HG02610 (cell line): Measurements from ENCODE around the gene CIZ1.
A peak's percentile ranks its signal among the peaks of the same experiment; 100 is the strongest.
"Not testable (repeated sequence)": the region's sequence is repeated elsewhere in the genome, so short reads cannot be mapped to it uniquely, and the experiment has no call there.

Source experiments
- ATAC-seq: cut with Tn5 transposase; IDR thresholded peaks from one replicate; pipeline ENCODE4 v1.9.1; 2021; ENCODE audit warnings: mild to moderate bottlenecking, moderate library complexity; ENCODE audit not compliant: unreplicated experiment

CIZ1 gene

GRCh38 chr9:128190516-128191405 is 611 bp downstream of the CIZ1 start:
- ATAC-seq: peak; percentile 18

GRCh38 chr9:128190013-128190412 is 1.4 kb downstream of the CIZ1 start:
- no peak for ATAC-seq

DNA sequence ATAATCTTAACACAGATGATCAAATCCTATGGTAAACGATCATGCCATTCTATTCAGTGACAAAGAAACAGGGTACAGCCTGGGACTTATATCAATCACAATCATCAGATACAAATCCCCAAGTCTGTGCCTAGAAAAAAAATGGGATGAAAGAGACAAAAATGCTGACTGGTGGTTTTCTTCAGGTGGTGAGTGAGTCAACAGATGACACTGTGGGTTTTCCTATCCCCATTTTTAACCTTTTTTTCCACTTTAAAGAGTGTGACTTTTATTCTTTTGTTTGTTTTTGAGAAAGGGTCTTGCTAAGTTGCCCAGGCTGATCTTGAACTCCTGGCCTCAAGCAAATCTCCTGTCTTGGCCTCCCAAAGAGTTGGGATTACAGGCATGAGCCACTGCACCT is 3.2 kb downstream of the CIZ1 start:
- no peak for ATAC-seq

DNA sequence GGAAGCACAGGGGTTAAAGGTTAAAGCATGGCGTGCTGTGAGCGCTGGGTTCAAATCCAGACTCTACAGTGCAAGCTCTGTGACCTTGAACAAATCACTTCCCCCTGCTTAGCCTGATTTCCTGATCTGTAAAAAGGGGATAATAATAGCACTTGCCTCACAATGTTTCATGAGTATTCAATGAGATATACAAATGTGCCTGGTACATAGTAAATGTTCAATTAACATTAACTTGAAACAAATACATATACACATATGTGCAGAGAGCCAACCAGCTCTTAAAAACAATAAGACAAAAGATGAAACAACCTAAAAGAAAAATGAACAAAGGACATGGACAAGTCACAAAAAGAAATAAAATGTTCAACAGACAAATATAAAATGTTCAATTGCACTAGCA is 4.0 kb downstream of the CIZ1 start:
- ATAC-seq: no peak

DNA sequence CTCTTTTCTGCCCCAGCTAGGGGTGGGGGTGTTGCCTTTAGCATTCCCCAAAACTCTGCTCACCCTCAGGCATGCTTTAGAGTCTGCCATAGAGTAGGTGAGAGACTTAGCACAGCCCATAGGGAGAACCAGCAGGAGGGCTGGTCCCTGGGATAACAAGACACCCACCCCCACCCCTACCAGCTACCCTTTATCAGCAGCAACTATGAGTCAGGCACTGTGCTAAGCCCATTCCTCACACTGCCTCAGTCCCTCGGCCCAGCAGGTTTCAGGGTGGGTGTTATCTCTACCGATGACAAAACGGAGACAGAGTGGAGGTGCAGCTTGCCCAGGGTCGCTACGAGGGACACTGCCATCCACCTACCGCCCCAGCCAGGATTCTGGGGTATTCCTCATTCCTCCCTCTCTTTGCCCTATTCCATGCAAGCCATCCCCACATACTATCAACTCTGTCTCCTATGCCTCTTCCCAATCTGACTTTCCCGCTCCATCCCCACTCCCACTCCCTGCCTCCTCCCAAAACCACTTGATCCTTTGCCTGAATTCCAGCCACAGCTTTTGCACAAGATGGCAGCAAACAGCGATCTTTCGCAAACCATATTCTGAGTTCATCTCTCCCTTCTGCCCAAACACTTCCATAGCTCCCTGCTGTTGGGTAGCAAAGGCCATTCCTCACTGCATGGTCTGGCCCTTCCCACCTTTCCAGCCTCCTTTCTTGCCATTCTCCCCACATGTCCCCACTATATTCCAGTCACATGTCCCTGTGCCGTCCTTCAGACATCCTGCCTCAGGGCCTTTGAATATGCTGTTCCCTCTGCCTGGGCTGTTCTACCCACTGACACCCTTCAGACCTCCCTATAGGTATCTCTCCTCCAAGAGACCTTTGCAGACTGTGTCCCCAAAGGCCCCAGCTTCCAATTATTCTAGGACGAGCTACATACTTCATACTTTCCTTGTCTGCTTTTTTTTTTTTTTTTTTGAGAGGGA is 5.1 kb downstream of the CIZ1 start:
- ATAC-seq: no peak

DNA sequence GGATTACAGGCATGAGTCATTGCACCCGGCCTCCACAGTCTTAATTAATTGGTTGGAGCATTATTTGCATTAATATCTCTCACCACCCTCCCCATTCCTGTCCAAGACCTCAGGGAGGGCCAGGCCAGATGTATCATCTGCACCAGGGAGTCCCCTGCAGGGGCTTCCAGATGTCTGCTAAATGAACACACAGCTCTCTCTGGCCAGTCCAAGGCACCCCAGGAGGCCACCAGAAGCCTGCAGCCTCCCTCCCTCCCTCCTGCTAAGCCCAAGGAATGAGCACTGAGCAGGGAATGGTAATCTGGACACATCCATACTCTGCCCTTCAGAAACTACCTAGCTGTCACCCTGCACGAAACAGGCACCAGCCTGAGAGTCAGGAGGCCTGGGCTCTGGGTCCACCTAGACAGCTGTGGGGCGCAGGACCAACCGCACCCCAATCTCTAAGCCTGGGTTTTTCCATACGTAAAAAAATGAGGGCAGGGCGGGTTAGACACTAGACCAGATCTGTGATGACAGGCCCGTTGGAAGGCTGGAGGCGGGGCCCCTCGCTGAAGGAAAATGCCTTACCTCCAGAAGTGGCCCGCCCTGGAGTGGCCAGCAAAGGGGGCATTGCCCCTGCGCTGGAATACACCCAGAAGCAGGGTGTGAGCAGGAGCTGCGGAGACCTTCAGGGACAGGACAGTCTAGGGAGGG is 8.3 kb downstream of the CIZ1 start:
- ATAC-seq: no peak

- ATAC-seq: not testable (repeated sequence)
Observed at GRCh38 chr9:128181480-128181879, 9.9 kb downstream of the CIZ1 start.

DNA sequence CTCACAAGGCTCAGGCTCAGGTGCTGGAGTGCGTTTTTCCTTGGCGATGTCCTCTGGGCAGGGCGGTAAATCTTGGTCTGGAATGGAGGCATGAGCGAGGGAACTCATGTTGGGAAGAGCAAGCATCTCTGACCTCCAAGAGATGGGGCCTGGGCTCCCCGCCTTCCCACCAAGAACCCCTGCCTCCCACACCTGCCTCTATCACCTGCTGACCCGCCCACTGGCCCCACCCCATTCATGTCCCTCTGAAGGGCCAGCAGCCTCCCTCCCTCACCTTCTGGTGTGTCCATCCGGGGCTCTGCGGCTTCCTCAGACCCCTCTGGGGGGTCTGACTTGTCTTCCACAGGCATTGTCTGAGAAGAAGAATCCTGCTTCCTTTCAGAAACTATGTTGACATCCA is 10.9 kb downstream of the CIZ1 start:
- ATAC-seq: no peak

- no peak for ATAC-seq
Observed at GRCh38 chr9:128180001-128180400, 11.4 kb downstream of the CIZ1 start.

DNA sequence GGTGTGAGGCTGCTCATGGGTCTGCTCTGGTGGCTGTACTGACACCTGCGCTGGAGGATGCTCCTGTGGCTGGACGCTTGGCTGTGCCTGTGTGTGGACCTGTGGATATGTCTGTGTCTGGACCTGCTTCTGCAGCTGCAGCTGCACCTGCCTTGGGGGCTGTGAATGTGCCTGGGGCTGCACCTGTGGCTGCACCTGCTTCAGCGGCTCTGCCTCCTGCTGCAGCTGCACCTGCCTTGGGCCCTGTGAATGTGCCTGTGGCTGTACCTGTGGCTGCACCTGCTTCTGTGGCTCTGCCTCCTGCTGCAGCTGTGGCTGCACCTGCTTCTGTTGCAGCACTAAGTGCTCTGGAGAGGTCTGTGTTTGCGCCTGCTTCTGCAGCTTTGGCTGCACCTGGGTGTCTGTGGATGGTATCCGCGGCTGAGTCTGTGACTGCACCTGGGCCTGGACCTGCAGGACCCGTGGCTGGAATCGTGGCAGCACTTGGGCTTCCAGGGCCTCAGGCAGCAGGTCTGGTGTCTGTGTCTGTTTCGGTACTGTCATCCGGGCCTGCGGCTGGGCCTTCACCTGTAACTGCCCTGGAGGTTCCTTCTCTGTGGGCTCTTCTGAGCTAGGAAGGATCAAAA is 12.5 kb downstream of the CIZ1 start:
- ATAC-seq: no peak

DNA sequence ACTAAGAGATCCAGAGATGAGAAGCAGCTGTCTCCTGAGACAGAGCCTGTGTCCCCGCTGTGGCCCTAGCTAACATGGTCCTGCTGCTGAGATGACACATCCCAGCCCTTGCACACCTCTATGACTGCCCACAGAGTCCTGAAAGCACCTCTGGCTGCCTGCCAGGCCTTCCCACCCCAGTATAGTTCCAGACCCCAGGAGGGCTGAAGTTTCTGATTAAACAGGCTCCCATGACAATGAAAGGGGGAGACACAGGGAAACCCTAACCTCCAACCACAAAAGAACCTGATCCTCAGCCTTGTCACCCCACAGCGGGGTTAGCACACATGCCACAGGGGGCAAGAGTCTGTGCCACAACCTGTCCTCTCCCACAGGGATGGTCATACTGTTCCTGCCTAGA is 15.6 kb downstream of the CIZ1 start:
- no peak for ATAC-seq

DNA sequence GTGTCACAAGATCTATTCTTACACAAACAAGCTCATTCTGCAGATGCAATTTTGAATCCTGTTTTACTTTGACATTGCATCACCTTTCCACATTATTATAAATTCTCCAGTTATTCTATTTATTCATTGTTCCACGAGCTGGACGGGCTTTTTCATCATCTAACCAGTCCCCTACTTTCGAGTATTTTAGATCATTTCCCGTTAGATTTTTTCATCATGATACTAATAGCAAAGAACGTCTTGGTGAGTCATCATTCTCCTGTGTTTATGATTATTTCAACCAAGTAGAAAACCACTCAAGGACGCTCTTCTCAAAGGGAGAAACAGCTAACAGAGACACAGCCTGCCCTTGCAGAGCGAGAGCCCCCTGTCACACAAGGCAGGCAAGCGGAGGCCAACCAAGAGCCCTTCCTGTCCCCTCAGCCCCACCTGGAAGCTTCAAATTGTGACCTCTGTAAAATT is 16.2 kb downstream of the CIZ1 start:
- ATAC-seq: no peak

DNA sequence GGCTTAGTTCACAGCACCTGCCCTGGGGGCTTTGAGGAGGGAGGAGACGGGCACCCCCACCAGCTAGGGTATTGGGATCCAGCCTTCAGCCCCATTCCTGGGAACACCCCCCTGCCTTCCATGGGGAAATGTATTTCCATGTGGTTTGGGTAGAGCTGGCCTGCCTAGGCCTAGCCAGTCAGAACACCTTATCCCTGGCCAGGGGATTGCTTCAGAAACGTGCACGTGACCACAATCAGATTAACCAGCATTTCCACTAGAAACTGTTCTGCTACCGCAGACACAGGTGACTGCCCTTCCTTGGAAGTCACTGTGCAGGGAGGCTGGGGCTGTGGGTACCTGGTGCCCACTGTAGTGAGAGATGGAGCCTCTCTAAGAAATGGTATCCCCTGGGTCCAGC is 17.3 kb downstream of the CIZ1 start:
- ATAC-seq: no peak

DNA sequence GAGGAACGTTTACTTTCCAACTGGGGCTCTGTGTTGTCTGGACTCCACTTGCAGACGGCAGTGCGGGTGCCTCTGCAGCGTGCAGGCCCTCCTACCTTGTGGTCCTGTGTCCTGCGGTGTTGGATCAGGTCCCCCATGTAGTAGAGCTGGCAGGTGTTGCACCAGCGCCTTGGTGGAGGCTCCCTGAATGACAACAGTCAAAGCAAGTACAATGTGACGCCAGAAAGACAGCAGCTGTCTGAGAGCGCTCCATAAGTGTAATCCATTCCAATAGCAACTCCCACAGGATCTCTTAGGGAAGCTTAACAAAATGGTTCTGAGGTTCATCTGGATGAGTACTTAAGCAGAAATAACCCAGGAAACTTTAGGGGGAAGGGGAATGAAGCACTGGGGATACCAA is 21.4 kb downstream of the CIZ1 start:
- no peak for ATAC-seq

DNA sequence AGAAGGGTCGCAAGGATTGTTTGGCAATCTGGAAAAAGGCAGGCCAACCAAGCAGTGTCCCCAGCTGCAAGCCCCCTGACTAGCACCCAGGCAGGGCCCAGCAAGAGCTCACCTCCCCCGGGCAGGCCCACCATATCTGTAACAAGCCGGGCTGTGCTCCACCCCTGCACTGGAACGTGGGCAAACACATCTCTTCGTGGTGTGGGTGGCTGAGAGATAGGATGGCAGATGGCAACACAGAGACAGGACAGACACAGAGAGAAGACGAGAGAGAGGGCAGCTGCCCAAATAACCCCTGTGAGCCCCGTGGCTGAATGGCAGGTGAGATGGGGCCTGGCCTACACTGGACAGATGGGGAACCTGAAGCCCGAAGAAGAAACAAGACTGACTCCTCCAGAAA is 21.9 kb downstream of the CIZ1 start:
- no peak for ATAC-seq

- no peak for ATAC-seq
Observed at GRCh38 chr9:128168731-128169308, 22.6 kb downstream of the CIZ1 start.

DNA sequence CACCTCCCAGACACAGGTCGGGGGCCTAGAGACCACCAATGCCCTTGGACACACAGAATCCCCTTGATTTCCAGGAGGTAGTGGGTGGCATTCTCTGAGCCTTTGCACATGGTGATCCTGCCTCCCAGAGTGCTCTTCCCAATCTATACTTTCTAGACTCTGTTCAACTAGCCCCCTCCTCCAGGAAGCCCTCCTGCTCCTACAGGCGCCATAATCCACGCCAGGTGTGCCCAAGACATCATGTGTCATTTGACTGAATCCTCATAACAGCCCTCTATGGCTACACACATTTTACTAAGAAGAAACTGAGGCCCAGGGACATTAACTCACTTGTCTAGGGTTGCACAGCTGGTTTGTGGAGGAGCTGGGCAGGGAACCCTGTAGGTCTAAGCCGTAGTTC is 24.2 kb downstream of the CIZ1 start:
- no peak for ATAC-seq

DNA sequence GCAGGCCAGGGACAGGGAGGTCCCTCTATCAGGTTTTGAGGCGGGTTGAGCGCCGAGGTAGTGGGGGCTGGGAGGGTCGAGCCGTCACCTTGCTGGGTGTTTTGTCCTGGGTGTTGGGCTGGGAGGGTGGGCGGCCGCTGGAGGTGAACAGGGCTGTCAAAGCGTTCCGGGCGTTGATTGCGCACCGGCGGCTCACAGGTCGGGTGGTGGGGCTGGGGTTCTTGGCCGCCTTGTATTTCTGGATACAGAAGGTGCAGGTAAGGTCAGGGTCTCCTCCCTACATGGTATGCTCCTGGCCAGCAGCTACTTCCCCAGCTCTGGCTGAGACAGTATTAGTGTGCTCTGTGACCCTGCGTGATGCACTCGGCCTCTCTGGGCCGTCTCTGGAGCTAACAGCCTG is 25.2 kb downstream of the CIZ1 start:
- no peak for ATAC-seq

DNA sequence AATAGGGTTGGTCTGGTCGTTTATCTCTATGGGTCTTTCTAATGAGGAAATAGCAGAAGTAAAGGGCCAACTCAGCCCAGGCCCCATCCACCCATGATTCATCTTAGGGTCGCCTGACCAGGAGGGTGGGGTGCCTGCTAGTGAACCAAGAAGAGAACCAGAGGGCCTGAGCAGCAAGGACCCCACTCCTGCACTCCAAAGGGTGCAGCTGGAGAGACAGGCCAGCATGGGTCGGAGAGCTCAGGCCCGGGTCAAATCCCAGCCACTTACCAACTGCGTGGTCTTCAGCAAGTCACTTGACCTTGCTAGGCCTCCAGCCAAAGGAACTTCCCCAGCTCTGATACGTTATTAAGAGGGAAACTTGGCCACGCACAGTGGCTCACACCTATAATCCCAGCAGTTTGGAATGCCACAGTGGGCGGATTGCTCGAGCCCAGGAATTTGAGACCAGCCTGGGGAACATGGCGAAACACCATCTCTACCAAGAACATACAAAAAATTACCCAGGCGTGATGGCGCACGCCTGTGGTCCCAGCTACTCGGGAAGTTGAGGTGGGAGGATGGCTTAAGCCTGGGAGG is 27.0 kb downstream of the CIZ1 start:
- no peak for ATAC-seq
